HG02981 (cell line): ENCODE results near the gene CHRNA3.

Experiments used
- ATAC-seq: cut with Tn5 transposase; IDR thresholded peaks from one replicate; pipeline ENCODE4 v1.9.1; 2021; ENCODE audit warnings: mild to moderate bottlenecking, moderate library complexity; ENCODE audit not compliant: unreplicated experiment

CHRNA3 gene

DNA sequence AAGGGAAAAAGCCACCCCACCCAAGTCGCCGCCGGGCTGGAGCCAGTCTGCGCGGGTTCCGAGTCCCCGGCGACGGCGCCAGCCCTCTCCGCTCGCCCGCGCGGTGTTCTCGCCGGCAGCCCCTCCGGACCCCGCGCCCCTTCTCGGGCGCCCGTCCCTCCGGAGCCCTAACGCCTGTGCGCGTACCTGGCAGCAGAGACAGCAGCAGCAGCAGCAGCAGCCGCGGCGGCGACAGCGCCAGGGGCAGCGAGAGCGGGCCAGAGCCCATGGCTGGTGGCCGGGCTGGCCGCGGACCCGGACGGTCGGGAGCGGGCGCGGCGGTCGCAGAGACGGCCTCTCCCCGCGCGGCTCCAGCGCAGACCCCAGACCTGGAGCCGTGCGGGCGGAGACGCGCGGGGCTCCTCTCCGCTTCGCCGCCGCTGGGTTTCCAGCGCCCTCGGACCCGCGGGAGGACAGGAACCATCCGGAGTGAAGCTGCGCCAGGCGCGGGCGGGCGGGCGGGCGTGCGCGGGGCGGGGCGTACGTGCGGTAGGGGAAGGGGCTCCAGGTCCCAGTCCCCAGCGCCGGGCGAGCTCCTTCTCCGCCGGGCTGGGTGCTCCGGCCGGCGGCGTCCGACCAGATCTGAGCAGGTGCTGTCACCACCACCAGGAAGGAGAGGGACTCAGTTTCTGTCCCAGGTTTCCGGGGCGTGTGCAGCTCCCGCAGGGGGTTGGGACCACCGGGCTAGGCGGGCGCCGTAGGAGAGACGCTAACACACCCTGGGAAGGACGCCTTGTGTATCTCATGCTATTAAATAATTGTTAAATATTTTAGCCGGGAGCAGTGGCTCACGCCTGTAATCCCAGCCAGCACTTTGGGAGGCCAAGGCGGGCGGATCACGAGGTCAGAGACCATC is at the start of gene CHRNA3:
Gene CHRNA3, minus strand, starts transcription at position 470 of the 895 bp plus-strand sequence. Its CDS starts 202 bp downstream, at position 268.
- ATAC-seq: no peak

- no peak for ATAC-seq
Measured at GRCh38 chr15:78668987-78669386, 48.2 kb upstream of the CHRNA3 start.

DNA sequence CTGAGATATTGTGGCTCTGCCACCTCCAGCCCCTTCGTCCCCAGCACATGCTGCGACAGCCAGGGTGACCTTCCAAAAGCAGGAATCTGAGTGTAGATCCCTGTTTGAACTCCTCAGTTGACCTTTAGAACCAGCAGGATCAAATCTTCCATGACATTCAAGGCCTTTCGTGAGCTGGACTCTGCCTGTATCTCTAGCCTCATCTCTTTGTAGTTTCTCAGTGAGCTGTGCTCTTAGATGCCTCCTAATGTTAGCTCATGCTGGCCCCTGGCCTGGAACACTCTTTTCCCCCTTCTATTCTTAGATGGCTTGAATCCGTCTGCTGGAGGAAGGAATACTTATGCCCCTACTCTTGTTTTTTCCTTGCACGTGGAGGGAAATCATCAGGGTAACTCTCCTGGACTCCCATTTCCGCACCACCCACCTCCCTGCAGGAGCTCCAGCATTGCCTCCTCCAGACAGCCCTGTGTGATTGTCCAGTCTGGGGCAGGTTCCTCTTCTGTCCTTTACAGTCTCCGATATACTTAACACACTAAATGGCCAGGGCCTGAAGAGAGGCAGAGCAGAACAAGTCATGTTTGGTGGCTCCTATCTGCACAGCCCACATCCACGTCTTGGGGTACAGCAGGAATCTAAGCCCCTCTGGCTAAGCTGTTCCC is 46.9 kb upstream of the CHRNA3 start:
- ATAC-seq: no peak

DNA sequence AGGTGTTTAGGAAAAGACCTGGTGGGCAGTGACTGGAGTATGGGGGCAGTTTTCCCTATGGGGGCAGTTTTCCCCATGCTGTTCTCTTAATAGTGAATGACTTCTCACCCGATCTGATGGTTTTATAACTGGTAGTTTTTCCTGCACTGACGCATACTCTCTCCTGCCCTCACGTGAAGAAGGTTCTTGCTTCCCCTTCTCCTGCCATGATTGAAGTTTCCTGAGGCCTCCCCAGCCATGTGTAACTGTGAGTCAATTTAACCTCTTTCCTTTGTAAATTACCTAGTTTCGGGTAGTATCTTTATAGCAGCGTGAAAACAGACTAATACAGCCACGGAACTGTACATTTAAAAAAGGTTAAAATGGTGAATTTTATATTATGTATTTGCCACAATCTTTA is 45.2 kb upstream of the CHRNA3 start:
- no peak for ATAC-seq

- ATAC-seq: no peak
Measured at GRCh38 chr15:78663703-78664102, 42.9 kb upstream of the CHRNA3 start.

GRCh38 chr15:78662028-78662427 is 41.2 kb upstream of the CHRNA3 start:
- ATAC-seq: no peak

- no peak for ATAC-seq
Measured at GRCh38 chr15:78661001-78661400, 40.2 kb upstream of the CHRNA3 start.

GRCh38 chr15:78660584-78660983 is 39.8 kb upstream of the CHRNA3 start:
- no peak for ATAC-seq

DNA sequence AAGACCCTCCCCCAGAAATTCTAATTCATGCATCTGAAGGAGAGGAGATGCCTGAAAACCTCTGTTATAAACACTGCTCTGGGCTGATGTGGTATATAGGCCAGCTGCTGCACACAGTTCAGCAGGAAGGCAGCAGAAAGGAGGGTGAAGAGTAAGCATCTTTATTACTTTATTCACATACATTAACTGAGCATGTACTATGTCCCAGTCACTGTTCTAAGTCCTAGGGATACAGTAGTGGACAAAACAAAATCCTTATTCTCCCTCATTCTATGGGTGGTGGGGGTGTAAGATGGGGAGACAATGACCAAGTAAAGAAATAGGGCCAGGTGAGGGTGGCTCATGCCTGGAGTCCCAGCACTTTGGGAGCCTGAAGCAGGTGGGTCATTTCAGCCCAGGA is 38.0 kb upstream of the CHRNA3 start:
- no peak for ATAC-seq

DNA sequence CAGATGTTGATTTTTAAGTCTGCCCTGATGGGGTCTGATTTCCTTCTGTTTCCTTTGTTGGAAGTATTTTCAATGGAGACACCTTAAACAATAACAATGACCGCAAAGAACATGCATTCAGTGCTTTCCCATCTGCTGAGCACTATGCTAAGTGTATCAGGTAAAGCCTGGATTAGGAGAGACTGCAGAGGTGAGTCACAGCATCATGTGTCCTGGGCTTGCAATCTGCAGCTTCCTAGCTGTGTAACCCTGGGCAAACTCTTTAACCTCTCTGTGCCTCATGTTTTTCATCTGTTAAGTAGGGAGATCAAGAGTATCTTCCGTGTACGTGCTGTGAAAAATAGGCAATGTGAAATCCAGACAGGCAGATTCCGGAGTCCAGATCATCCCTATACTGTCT is 33.5 kb upstream of the CHRNA3 start:
- no peak for ATAC-seq

GRCh38 chr15:78651930-78652615 is 31.3 kb upstream of the CHRNA3 start:
- ATAC-seq: no peak

DNA sequence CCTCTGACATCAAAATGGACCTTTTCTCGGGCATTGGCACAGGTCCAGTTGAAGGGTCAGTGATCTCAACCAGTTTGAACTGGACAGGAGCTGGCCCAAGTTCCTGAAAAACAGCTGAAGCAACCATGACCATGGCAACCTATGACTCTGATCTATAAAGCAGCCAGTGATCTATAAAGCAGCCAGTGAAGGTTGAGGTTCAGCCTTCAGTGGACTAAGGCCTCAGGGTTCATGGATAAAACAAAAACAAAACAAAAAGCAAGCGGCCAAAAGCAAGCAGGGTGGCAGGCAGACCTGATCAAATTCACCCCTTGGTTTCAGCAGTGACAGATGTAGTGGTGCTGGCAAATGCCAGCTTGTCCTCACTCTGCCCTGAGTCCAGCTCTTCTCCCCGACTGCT is 30.2 kb upstream of the CHRNA3 start:
- no peak for ATAC-seq

GRCh38 chr15:78650022-78650421 is 29.2 kb upstream of the CHRNA3 start:
- no peak for ATAC-seq

GRCh38 chr15:78645009-78645408 is 24.2 kb upstream of the CHRNA3 start:
- ATAC-seq: no peak

- ATAC-seq: no peak
Measured at GRCh38 chr15:78642331-78642730, 21.5 kb upstream of the CHRNA3 start.

DNA sequence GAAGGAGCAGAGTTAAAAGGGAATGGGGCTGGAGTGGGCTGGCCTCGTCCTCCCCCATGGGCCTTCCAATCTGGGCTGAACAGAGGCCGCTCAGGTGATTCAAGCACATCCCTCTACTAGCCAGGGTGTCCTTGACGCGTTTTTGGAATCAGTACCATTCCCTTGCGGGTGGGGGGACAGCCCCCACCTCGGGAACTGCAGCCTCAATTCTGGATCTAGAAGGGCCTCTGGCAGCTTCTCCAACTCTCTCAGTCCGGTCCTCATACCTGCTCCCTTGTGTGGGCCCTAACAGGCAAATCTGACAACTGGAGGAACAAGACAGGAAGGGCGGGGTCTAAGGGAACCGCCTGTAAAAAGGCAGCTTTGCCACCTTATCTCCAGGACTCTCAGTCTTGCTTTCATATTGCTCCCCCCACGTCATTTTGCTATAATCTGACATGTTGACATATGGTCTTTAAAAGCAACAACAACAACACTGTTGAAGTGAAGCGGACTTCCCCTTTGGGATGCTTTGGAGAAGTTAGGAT is 21.0 kb upstream of the CHRNA3 start:
- no peak for ATAC-seq

GRCh38 chr15:78641102-78641748 is 20.4 kb upstream of the CHRNA3 start, which contains the start of gene CHRNB4:
Gene CHRNB4 (minus strand): TSS chr15:78641210. CDS start chr15:78641133, 77 bp downstream.
- ATAC-seq: no peak

GRCh38 chr15:78640527-78641101 is 19.8 kb upstream of the CHRNA3 start:
- no peak for ATAC-seq

GRCh38 chr15:78638658-78639314 is 18.0 kb upstream of the CHRNA3 start:
- ATAC-seq: no peak
